Measurements from ENCODE around the gene CENPF.

The CENPF gene

DNA sequence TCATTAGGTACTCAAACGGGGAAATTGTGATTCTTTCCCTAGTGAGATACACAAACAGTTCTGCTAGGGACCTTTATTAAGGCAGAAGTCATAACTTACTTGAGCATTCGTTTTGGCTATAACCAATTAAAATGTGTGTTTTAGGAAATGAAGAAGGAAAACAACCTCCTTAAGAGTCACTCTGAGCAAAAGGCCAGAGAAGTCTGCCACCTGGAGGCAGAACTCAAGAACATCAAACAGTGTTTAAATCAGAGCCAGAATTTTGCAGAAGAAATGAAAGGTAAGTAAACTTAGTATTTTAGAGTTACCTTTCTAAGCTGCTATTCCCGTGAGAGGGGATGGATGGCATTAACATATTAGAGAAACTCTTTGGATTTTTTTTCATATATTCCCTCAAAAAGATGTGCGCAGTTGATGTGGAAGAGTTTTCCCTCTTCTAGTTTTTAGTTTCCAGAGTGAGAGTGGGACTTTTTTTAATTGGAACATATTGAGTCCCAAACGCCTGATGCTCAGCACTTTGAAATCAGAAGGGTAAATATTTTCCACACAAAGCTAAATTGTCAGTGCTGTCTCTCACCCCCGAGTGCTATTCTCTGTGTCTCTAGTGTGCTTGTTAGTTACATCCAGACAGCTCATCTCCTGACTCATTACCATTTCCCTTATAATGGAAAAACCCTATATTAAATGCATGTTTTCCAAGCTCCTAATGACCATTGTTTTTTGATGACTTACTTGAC, 34.9 kb downstream of the CENPF start:
- DNase-seq (ENCODE audit: low read depth, low spot score): peak; percentile 71
- no peak overlapping the region for H3K4me3 ChIP-seq (ENCODE audit: low read depth, low read length)
- TF ChIP-seq CTCF (IDR thresholded peaks at IDR 0.05; ENCODE audit: low read depth, low read length): peak; percentile 80
- in situ Hi-C loops (cut with HindIII; ENCODE audit: low sequenced_read_pairs): no loop called here

DNA sequence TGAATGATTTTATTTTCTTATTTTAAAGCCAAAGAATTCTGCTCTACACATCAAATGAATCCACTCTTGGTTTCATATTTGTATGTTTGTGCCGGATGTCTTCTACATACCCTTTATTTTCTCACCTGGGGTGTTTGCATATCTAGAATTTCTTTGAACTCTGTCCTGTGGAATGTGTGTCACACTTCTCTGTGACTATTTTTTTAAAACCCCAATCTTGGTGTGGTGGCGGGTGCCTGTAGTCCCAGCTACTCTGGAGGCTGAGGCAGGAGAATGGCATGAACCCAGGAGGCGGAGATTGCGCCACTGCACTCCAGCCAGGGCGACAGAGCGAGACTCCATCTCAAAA, 35.4 kb downstream of the CENPF start:
- in situ Hi-C loops (cut with HindIII; ENCODE audit: low sequenced_read_pairs): no loop called here
- no peak overlapping the region for H3K4me3 ChIP-seq (ENCODE audit: low read depth, low read length)
- DNase-seq (ENCODE audit: low read depth, low spot score): no peak
- no peak for TF ChIP-seq CTCF (IDR thresholded peaks at IDR 0.05; ENCODE audit: low read depth, low read length)

- in situ Hi-C loops (cut with HindIII; ENCODE audit: low sequenced_read_pairs): no loop called here
- H3K4me3 ChIP-seq (ENCODE audit: low read depth, low read length): no peak overlapping the region
- peak; percentile 38 for DNase-seq (ENCODE audit: low read depth, low spot score)
- TF ChIP-seq CTCF (IDR thresholded peaks at IDR 0.05; ENCODE audit: low read depth, low read length): no peak
Observed at GRCh38 chr1:214638997-214639396, 36.0 kb downstream of the CENPF start.

DNA sequence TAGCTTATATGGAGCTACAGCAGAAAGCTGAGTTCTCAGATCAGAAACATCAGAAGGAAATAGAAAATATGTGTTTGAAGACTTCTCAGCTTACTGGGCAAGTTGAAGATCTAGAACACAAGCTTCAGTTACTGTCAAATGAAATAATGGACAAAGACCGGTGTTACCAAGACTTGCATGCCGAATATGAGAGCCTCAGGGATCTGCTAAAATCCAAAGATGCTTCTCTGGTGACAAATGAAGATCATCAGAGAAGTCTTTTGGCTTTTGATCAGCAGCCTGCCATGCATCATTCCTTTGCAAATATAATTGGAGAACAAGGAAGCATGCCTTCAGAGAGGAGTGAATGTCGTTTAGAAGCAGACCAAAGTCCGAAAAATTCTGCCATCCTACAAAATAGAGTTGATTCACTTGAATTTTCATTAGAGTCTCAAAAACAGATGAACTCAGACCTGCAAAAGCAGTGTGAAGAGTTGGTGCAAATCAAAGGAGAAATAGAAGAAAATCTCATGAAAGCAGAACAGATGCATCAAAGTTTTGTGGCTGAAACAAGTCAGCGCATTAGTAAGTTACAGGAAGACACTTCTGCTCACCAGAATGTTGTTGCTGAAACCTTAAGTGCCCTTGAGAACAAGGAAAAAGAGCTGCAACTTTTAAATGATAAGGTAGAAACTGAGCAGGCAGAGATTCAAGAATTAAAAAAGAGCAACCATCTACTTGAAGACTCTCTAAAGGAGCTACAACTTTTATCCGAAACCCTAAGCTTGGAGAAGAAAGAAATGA, 37.6 kb downstream of the CENPF start:
- no peak for TF ChIP-seq CTCF (IDR thresholded peaks at IDR 0.05; ENCODE audit: low read depth, low read length)
- in situ Hi-C loops (cut with HindIII; ENCODE audit: low sequenced_read_pairs): no loop called here
- DNase-seq (ENCODE audit: low read depth, low spot score): no peak
- H3K4me3 ChIP-seq (ENCODE audit: low read depth, low read length): no peak overlapping the region

DNA sequence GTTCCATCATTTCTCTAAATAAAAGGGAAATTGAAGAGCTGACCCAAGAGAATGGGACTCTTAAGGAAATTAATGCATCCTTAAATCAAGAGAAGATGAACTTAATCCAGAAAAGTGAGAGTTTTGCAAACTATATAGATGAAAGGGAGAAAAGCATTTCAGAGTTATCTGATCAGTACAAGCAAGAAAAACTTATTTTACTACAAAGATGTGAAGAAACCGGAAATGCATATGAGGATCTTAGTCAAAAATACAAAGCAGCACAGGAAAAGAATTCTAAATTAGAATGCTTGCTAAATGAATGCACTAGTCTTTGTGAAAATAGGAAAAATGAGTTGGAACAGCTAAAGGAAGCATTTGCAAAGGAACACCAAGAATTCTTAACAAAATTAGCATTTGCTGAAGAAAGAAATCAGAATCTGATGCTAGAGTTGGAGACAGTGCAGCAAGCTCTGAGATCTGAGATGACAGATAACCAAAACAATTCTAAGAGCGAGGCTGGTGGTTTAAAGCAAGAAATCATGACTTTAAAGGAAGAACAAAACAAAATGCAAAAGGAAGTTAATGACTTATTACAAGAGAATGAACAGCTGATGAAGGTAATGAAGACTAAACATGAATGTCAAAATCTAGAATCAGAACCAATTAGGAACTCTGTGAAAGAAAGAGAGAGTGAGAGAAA, 38.4 kb downstream of the CENPF start:
- TF ChIP-seq CTCF (IDR thresholded peaks at IDR 0.05; ENCODE audit: low read depth, low read length): no peak
- no peak for DNase-seq (ENCODE audit: low read depth, low spot score)
- in situ Hi-C loops (cut with HindIII; ENCODE audit: low sequenced_read_pairs): no loop called here
- H3K4me3 ChIP-seq (ENCODE audit: low read depth, low read length): no peak overlapping the region

DNA sequence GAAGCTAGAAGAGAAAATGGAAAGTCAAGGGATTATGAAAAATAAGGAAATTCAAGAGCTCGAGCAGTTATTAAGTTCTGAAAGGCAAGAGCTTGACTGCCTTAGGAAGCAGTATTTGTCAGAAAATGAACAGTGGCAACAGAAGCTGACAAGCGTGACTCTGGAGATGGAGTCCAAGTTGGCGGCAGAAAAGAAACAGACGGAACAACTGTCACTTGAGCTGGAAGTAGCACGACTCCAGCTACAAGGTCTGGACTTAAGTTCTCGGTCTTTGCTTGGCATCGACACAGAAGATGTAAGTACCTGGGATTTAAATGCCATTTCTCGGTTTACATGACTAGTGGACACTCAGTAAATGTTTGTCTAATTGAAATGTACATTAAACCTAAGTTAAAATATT, 40.0 kb downstream of the CENPF start:
- no peak overlapping the region for H3K4me3 ChIP-seq (ENCODE audit: low read depth, low read length)
- DNase-seq (ENCODE audit: low read depth, low spot score): no peak
- no peak for TF ChIP-seq CTCF (IDR thresholded peaks at IDR 0.05; ENCODE audit: low read depth, low read length)
- in situ Hi-C loops (cut with HindIII; ENCODE audit: low sequenced_read_pairs): no loop called here
